ENCODE measurements around the gene CNBD2.
A peak's percentile ranks its signal among the peaks of the same experiment; 100 is the strongest.
"Not testable (repeated sequence)": the region's sequence is repeated elsewhere in the genome, so short reads cannot be mapped to it uniquely, and the experiment has no call there.

CNBD2 gene

GRCh38 chr20:36028106-36028808 is 59.9 kb downstream of the CNBD2 start:
- no peak for DNase-seq

GRCh38 chr20:36030149-36030548 is 61.8 kb downstream of the CNBD2 start:
- no peak for DNase-seq

GRCh38 chr20:36031806-36032205 is 63.4 kb downstream of the CNBD2 start:
- no peak for DNase-seq

DNA sequence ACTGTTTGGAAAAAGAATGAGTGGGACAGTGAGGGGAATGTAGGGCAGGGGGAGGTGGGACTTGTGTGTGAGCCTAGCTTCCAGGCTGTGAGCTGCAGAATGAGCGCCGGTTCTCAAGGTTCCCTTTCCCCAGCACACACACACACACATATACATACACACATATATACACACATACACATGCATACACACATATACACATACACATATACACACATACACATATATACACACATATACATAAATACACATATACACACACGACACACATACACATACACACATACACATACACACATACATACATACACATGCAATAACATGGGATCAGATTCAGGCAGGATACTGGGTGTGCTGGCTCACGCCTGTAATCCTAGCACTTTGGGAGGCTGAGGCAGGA is 66.5 kb downstream of the CNBD2 start:
- DNase-seq: no peak

GRCh38 chr20:36035745-36036144 is 67.4 kb downstream of the CNBD2 start:
- DNase-seq: no peak

GRCh38 chr20:36036688-36037087 is 68.3 kb downstream of the CNBD2 start:
- DNase-seq: no peak

DNA sequence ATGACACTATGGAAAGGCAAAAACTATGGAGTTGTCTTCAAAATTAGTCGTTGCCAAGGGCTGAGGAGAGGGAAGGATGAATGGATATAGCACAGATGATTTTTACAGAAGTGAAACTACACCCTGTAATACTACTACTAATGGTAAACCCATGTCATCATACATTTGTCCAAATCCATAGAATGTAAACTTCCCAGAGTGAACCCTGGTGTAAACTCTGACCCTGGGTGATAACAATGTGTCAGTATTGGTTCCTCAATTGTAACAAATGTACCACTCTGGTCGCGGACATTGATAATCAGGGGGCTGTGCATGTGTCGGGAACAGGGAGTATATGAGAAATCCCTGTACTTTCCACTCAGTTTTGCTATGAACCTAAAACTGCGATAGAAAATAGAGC is 72.2 kb downstream of the CNBD2 start:
- no peak for DNase-seq

DNA sequence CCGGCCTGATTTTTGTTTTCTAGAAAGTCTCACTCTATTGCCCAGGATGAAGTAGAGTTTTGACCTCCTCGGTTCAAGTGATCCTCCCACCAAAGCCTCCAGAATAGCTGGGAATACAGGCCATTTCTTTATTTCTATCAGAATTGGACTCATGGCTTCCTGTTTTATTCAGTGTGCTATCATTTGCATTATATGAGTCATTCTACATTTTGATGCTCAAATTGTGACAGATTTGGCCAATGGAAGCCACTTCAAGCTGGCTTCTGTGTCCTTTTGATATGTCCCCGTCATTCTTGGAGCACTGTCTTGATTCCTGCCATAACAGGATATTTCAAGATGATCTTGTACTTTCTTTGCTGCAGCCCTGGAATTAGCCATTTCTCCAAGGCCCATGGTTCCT is 75.1 kb downstream of the CNBD2 start:
- no peak for DNase-seq

DNA sequence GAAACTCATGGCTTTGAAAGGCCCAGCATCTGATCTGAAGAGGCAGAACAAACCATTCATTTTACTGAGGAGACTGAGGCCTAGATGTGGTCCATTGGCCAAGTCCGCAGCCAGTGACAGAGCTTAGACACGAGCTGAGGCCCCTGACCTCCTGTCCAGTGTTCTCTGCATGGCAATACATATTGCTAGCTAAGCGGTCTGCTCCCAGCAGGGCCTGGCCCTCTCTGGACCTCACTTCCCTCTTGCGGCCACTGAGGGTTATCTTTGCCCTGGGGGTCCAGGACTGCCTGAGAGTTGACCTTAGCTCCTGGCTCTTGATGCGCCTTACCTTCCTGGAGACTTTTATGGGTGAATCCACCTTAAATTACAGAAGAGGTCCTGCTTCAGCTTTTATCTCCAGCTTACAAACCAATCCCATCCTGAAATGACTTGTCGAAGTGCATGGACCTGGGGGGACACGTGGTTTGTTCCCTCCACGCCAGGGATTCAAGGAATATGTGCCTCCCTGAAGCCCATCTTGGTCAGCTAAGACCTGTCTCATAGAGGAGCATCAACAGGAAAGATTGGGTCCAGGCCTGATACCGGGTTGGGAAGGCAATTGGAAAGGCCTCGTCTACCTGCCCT is 75.6 kb downstream of the CNBD2 start:
- DNase-seq: no peak

- DNase-seq: no peak
These were observed 77.0 kb downstream of the CNBD2 start for GRCh38 chr20:36045373-36045714.

GRCh38 chr20:36046073-36046798 is 77.8 kb downstream of the CNBD2 start:
- DNase-seq: not testable (repeated sequence)

- DNase-seq: not testable (repeated sequence)
These were observed 81.0 kb downstream of the CNBD2 start for GRCh38 chr20:36049408-36049807.

DNA sequence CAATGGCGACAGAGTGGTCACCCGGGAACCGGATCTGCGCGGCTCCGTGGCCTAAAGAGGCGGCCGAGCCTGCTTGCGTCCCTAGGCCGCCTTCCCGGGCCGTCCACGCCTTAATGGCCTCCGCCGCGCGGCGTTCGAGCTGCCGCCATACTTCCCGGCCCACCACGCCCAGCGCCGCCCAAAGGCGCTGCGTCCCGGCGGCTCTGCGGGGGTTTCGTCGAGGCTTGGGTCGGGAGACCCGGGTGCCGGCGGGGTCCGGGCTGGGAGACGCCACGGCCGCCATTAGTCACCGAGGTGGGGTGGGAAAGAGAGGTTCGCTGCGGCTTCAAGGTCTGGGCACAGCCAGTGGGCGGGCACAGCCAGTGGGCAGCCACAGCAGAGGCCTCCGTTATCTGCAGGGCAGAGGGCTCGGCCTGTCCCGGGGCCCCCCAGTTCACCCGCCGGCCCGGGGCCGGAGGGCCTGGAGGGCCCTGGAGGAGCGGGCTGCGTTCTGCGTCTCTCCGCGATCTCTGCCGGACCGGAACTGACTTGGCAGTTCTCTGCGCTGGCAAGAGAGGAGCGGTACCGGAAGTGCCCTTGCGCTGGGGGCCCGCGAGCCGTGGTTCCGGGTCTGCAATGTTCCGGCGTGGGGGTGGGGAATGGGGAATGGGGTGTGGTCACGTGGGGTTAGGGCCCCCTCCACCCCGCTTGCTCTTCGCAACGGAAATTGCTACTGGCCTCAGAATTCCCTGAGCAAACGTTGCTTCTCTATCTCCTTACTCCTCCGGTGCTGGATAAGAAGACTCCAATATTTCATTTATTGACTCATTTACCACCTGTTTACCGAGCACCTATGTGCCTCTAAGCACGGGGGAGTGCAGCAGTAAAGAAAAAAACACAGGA is 82.3 kb downstream of the CNBD2 start:
- DNase-seq: peak; percentile 53

DNA sequence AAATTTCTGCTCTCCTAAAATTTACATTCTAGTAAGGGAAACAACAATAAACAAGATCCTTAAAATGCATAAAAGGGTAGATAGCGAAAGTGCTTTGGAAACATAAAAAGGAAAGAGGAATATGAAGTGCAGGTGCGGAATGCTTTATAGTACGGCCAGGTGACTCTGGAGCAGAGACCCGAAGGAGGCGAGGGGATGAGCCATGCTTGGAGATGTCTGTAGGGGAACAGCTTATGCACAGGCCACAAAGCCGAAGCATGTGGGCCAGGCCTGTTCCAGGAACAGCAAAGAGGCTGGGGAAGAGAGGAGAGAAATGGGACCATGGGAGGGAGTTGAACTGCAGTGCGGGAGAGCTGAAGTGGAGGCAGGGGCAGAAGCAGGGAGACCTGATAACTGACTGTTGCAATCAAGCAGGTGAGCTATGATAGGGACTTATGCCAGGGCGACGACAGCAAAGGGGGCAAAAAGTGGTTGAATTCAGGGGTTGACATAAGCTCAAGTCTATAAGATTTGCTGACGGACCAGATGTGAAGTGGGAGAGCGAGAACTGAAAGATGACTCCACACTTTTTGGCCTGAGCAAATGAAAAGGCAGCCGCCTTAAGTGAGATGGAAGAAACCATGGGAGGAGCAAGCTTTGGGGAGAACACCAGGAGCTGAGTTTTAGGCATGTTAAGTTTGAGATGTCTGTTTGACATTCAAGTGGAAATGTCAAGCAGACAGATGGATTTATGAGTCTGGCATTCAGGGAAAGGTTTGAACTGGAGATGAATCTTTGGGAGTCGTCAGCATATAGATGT is 83.1 kb downstream of the CNBD2 start:
- no peak for DNase-seq

- no peak for DNase-seq
These were observed 83.7 kb downstream of the CNBD2 start for GRCh38 chr20:36052117-36052513.

DNA sequence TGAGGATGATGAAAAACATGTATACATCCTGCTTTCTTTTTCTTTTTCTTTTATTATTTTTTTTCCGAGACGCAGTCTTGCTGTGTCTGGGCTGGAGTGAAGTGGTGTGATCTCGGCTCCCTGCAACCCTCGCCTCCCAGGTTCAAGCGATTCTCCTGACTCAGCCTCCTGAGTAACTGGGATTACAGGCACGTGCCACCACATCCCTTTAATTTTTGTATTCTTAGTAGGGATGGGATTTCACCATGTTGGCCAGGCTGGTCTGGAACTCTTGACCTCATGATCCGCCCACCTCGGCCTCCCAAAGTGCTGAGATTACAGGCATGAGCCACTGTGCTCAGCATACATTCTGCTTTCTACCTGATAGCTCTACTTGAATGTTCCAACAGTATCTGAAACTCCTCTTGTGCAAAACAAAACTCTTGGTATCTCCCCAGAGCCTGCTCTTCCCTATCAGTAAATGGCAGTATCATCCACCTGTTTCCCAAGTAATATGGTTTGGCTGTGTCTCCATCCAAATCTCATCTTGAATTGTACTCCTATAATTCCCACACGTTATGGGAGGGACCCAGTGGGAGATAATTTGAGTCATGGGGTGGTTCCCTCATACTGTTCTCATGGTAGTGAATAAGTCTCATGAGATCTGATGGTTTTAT is 85.6 kb downstream of the CNBD2 start:
- not testable (repeated sequence) for DNase-seq

DNA sequence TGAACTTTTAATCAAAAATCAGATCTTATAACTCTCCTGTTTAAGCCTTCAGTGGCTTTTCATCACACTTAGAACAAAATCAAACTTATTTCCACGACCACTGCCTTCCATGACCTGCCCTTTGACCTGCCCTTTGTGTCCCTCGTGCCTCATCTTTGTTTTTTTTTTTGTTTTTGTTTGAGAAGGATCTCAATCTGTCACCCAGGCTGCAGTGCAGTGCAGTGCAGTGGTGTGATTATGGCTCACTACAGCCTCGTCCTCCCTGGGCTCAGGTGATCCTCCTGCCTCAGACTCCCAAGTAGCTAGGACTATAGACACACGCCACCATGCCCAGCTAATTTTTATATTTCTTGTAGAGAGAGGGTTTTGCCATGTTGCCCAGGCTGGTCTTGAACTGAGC is 86.8 kb downstream of the CNBD2 start:
- no peak for DNase-seq

DNA sequence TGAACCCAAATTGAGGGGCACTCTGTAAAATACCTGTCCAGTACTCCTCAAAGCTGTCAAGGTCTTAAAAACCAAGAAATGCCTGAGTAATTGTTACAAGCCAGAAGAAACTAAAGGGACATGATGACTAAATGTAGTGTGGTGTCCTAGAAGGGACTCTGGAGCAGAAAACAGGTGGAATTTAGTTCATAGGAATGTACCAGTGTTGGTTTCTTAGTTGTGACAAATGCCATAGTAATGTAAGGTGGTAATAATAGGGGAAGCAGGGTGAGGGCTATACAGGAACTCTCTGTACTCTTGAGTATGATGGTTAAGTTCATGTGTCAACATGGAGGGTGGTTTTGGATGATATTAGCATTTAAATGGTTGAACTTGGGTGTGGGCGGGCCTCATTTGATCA is 92.3 kb downstream of the CNBD2 start:
- no peak for DNase-seq

DNA sequence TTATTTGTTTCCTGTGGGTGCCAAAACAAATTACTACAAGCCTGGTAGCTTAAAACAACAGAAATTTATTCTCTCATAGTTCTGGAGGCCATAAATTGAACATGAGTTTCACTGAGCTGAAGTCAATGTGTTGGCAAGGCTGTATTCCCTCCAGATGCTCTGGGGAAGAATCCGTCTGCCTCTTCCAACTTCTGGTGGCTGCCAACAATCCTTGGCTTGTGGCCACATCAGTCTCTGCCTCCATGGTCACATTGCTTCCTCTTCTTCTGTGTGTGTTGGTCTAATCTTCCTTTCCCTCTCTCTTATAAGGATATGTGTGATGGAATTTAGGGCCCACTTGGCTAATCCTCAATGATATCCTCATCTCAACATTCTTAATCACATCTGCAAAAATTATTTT is 93.4 kb downstream of the CNBD2 start:
- DNase-seq: no peak

DNA sequence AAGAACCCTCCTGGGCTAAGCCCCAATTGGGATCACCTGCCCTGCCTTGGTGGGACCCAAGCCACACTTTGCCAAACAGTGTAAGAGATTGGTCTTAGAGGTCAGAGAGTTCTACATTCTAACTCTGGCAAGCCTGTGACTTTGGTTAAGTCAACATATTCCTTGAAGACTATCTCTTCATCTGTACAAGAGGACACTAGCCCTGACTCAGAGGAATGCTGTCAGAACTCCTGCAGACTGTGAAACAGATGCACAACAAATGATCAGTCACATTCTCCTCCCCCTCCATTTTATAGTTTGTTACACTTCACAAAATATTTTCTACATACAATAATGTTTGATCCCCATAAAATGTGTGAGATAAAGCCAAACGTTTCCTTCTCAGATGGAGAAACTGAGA is 94.4 kb downstream of the CNBD2 start:
- no peak for DNase-seq

DNA sequence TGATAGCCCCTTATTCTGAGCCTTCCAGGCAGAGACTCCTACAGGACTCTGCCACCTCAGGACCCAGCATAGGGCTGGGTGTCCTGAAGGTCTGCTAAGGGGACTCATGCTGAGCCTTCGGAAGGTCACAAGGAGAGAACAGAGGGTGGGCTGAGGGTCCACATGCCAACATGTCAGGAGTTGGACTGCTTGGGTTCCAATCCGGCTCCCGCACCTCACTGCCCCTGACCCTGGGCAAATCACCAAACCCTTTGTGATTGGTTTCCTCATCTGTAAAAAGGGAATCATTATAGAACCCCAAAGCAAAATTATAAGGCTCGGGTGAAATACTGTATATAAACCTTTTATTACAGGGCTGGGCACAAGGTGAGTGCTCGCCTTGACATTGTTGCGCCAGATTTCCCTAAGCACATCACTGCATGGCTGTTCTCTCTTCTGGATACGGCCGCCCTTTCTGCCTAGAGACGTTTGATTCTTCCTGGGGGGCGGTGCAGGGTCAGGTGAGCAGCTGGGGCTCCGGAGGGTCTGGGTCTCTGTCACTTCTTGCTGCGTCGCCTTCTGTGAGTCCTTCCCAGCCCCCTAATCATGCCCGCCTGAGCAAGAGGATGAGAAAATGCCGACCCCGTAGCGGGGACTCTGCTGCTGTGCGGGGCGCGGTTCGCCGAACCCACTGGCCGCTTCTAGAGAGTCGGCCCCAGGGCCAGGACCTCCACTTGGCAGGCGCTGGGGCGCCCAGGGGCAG is 95.7 kb downstream of the CNBD2 start:
- no peak for DNase-seq

All from GOT3 (cell line).